Neural cell (in vitro differentiated cells): ENCODE results near the gene METAP1D. TPM values are rescaled to one million over a fixed set of nuclear protein-coding genes. Genes with fewer than 3 reads are reported as not detected.

Experiments
- H2AFZ ChIP-seq: fragments of 200-600, 300-800 bp; sonication (generic), shearing (Covaris generic); 2 replicates; pipeline ENCODE4 v1.6.0; 2014; ENCODE audit warnings: low read depth, mild to moderate bottlenecking, antibody characterized with exemption, low read length, moderate library complexity
- H3F3A ChIP-seq: fragments of 200-600 bp; shearing (Covaris generic); 2 replicates; pipeline ENCODE4 v1.6.1; 2016; ENCODE audit warnings: mild to moderate bottlenecking, moderate library complexity, mixed read lengths, antibody characterized with exemption, low read length; ENCODE audit not compliant: insufficient read depth, poor library complexity, severe bottlenecking
- H3K27ac ChIP-seq: fragments of 200-600, 300-800 bp; sonication (generic), shearing (Covaris generic); 2 replicates; pipeline ENCODE4 v1.5.1; 2014; ENCODE audit warnings: mild to moderate bottlenecking, low read length, moderate library complexity
- H3K27me3 ChIP-seq: fragments of 300-800, 200-600 bp; sonication (generic), shearing (Covaris generic); 2 replicates; pipeline ENCODE4 v1.6.0; 2014; ENCODE audit warnings: mild to moderate bottlenecking, low read depth, low read length, moderate library complexity; ENCODE audit not compliant: insufficient read depth
- H3K36me3 ChIP-seq: fragments of 300-800, 200-600 bp; sonication (generic), shearing (Covaris generic); 2 replicates; pipeline ENCODE4 v1.5.1; 2014; ENCODE audit warnings: mild to moderate bottlenecking, antibody characterized with exemption, low read length, moderate library complexity; ENCODE audit not compliant: insufficient read depth
- H3K4me2 ChIP-seq: fragments of 300-800, 200-600 bp; sonication (generic), shearing (Covaris generic); 2 replicates; pipeline ENCODE4 v1.6.0; 2014; ENCODE audit warnings: mild to moderate bottlenecking, low read length
- H3K4me3 ChIP-seq: fragments of 300-800, 200-600 bp; sonication (generic), shearing (Covaris generic); 2 replicates; pipeline ENCODE4 v1.5.1; 2014; ENCODE audit warnings: mild to moderate bottlenecking, low read length, moderate library complexity
- H3K79me2 ChIP-seq: fragments of 200-600 bp; shearing (Covaris generic); replicated peaks from 2 replicates; pipeline ENCODE4 v1.6.0; 2014; ENCODE audit warnings: mild to moderate bottlenecking, low read length, moderate library complexity; ENCODE audit not compliant: insufficient read depth
- H3K9ac ChIP-seq: fragments of 300-800, 200-600 bp; sonication (generic), shearing (Covaris generic); 2 replicates; pipeline ENCODE4 v1.6.1; 2016; ENCODE audit warnings: mild to moderate bottlenecking, low read length, mixed read lengths
- H3K9me2 ChIP-seq: fragments of 200-600 bp; shearing (Covaris generic); 2 replicates; pipeline ENCODE4 v1.6.1; 2016; ENCODE audit warnings: mild to moderate bottlenecking, low read length, mixed read lengths; ENCODE audit not compliant: insufficient read depth
- H3K9me3 ChIP-seq: fragments of 200-600, 300-800 bp; sonication (generic), shearing (Covaris generic); 2 replicates; pipeline ENCODE4 v1.6.1; 2016; ENCODE audit warnings: mild to moderate bottlenecking, mixed run types, low read length, moderate library complexity, mixed read lengths
- H4K20me1 ChIP-seq: fragments of 200-600 bp; shearing (Covaris generic); 2 replicates; pipeline ENCODE4 v1.6.1; 2016; ENCODE audit warnings: mild to moderate bottlenecking, mixed run types; ENCODE audit not compliant: insufficient read depth
- EP300 ChIP-seq: fragments of 450-650 bp; conservative IDR thresholded peaks from 2 replicates; pipeline ENCODE4 v1.6.1; 2014; ENCODE audit warnings: antibody characterized with exemption, mild to moderate bottlenecking, moderate library complexity; ENCODE audit not compliant: poor library complexity, severe bottlenecking
- EZH2 ChIP-seq: fragments of 200-600, 300-800 bp; shearing (Covaris generic), sonication (generic); IDR thresholded peaks from 2 replicates; pipeline ENCODE4 v1.6.1; 2014; ENCODE audit warnings: antibody characterized with exemption, low read length, borderline replicate concordance, mild to moderate bottlenecking; ENCODE audit not compliant: insufficient read depth, poor library complexity, severe bottlenecking
- MXI1 ChIP-seq: fragments of 450-650 bp; conservative IDR thresholded peaks from 2 replicates; pipeline ENCODE4 v1.6.1; 2014; ENCODE audit warnings: antibody characterized with exemption, mild to moderate bottlenecking; ENCODE audit not compliant: poor library complexity, severe bottlenecking
- POLR2AphosphoS5 ChIP-seq: IDR thresholded peaks from 2 replicates; pipeline ENCODE4 v1.6.1; 2012
- RAD21 ChIP-seq: fragments of 450-650 bp; conservative IDR thresholded peaks from 2 replicates; pipeline ENCODE4 v1.6.1; 2014; ENCODE audit warnings: antibody characterized with exemption, mild to moderate bottlenecking, moderate library complexity
- REST ChIP-seq: IDR thresholded peaks from 2 replicates; pipeline ENCODE4 v1.6.1; 2012; ENCODE audit warnings: borderline replicate concordance
- SMC3 ChIP-seq: fragments of 450-650 bp; conservative IDR thresholded peaks from 2 replicates; pipeline ENCODE4 v1.6.1; 2014; ENCODE audit warnings: antibody characterized with exemption, mild to moderate bottlenecking, moderate library complexity; ENCODE audit not compliant: poor library complexity
- TAF1 ChIP-seq: IDR thresholded peaks from 2 replicates; pipeline ENCODE4 v1.6.1; 2012; ENCODE audit warnings: low read depth
- polyA plus RNA-seq: library from polyadenylated mRNA; depleted of rRNA; stranded (reverse); fragments of >200 nt; gene quantifications from 2 replicates; pipeline ENCODE4 v1.2.3, GENCODE V29; 2014
- TF ChIP-seq, protein P1 (sequence below): fragments of 450-650 bp; IDR thresholded peaks from 2 replicates; pipeline ENCODE4 v1.5.1; 2014; ENCODE audit warnings: antibody characterized with exemption, mild to moderate bottlenecking, moderate library complexity; ENCODE audit not compliant: poor library complexity, severe bottlenecking

METAP1D gene
- polyA plus RNA-seq, 1 donor from 2014 or later: 5.4 TPM

DNA sequence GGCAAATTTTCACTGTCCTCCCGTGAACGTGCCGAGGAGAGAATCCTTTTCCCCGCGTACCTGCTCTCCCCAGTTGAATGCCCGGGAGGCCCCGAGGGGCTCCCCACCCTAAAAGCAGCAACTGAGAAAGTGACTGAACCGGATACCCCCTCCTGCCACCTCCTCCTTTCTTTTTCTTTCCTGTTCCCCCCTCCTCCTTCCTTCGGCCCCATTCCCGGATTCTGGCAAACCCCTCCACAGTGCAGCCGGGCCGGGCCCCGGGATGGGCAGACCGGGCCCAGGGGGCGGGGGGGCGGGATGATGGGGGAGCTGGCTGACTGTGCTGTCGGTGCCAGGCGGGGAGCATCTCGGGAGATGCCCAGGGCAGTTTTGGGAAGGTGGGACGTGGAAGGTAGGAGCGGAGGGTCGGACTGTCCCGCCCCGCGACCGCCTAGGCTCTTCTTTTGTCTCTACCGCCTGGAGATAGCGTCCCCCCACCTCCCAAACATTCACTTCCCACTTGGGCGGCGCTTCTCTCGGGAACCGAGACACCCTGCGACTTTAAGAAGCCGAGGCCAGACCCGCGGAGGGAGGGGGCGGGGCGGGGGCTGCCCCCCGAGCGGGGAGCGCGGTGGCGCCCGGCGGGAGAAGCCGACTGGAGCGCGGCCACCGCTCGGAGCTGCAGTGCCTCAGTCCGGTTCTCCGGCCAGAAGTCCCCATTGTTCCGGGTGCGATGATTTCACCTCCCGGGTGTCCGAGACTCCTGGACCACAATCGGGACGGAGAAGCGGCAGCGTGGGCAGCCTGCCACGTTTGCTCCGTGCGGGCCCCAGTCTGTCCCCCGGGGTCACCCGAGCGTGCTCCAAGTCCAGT is 94.8 kb downstream of the METAP1D start:
- Histone ChIP-seq H3K36me3 (no peaks in the 10 kb centered on the region), H2AFZ (no peak overlapping the region), H3K79me2 (peaks cover 76% of the 10 kb centered on the region), H3F3A (peaks cover 5% of the 10 kb centered on the region), H3K9me2 (no peaks in the 10 kb centered on the region), H3K4me2 (peak overlapping the region; percentile 92), H3K9ac (peak overlapping the region; percentile 92), H4K20me1 (no peaks in the 10 kb centered on the region), H3K27me3 (peaks cover 11% of the 10 kb centered on the region), H3K9me3 (no peaks in the 10 kb centered on the region), H3K27ac (peak overlapping the region; percentile 93), H3K4me3 (peak overlapping the region; percentile 85)
- TF ChIP-seq EZH2 (no peak), MXI1 (no peak), EP300 (no peak), POLR2AphosphoS5 (no peak), REST (no peak), TAF1 (no peak), RAD21 (no peak), SMC3 (no peak)
- TF ChIP-seq, protein P1, sequence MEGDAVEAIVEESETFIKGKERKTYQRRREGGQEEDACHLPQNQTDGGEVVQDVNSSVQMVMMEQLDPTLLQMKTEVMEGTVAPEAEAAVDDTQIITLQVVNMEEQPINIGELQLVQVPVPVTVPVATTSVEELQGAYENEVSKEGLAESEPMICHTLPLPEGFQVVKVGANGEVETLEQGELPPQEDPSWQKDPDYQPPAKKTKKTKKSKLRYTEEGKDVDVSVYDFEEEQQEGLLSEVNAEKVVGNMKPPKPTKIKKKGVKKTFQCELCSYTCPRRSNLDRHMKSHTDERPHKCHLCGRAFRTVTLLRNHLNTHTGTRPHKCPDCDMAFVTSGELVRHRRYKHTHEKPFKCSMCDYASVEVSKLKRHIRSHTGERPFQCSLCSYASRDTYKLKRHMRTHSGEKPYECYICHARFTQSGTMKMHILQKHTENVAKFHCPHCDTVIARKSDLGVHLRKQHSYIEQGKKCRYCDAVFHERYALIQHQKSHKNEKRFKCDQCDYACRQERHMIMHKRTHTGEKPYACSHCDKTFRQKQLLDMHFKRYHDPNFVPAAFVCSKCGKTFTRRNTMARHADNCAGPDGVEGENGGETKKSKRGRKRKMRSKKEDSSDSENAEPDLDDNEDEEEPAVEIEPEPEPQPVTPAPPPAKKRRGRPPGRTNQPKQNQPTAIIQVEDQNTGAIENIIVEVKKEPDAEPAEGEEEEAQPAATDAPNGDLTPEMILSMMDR: no peak

DNA sequence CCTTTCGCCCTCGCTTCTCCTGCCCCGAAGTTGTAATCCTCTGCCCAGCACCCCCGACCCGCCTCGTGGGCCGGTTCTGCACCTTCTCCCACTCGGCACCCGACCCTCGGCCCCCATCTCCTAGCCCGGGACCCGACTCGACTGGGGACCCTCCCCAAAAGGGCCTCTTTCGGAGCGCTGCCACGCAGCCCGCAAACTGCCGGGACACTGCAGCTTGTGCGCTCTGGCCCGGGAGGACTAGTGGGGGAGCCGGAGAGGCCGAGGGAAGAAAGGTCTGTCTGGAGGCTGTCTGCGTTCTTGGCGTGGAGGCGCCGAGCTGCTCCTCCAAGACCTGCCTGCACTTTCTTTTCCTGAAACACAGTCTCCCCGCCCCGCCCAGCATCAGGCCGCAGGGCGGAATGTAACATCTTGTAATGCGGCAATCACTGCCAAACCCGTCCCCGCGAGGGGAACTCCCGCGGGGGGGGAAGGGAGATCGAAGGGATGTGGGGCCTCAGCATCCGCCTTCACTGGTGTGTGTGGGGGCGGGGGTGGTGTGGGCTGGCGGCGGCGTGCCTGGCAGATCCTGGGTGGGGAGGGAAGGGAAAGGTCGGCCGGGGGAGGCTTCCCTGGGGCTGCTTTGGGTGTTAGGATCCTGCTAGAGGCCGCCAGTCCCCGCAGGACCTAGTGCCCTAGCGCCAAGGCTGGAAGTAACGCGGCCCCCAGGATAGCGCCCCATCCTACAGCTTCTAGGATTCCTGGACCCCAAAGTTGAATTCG is 95.6 kb downstream of the METAP1D start:
- Histone ChIP-seq H3K4me3 (peak overlapping the region; percentile 85), H3K36me3 (no peaks in the 10 kb centered on the region), H4K20me1 (peaks cover 3% of the 10 kb centered on the region), H3K4me2 (peak overlapping the region; percentile 92), H3F3A (peaks cover 5% of the 10 kb centered on the region), H3K79me2 (peaks cover 76% of the 10 kb centered on the region), H2AFZ (no peak overlapping the region), H3K9ac (peak overlapping the region; percentile 92), H3K27ac (peak overlapping the region; percentile 93), H3K9me3 (no peaks in the 10 kb centered on the region), H3K9me2 (no peaks in the 10 kb centered on the region), H3K27me3 (peaks cover 11% of the 10 kb centered on the region)
- TF ChIP-seq MXI1: no peak
- peak; percentile 13 for TF ChIP-seq REST
- no peak for TF ChIP-seq EZH2
- peak; percentile 58 for TF ChIP-seq EP300
- TF ChIP-seq POLR2AphosphoS5: peak; percentile 72
- TF ChIP-seq TAF1: peak; percentile 66
- TF ChIP-seq RAD21: no peak
